GM18502 (cell line): ENCODE results near the gene NR4A1.

Source experiments
- ATAC-seq: cut with Tn5 transposase; IDR thresholded peaks from one replicate; pipeline ENCODE4 v1.9.1; 2021; ENCODE audit warnings: mild to moderate bottlenecking; ENCODE audit not compliant: unreplicated experiment, poor library complexity

NR4A1 gene

DNA sequence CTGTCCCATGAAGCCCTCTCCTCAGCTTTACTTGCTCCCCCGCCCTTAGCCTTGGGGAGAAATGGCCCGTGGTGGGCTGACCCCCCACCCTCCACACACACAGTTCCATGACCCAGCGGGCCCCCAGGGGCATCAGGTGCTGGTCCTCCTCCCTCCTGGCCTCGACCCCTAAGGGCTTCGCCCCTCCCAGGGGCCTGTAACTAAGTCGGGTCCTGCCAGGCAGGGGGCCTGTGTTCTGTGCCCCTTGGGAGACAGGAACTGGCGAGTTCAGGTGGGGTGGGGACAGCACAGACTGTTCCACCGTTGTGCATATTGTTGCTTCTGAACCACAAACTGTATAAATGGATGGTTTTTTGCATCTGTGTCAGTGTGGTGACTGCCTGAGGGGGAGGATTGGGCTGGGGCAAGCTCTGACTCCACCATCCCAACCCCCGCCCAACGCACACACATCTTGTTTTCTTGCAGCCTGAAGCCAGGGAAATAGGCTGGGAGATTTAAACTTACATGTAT lies 35.7 kb upstream of the NR4A1 start:
- ATAC-seq = no peak

DNA sequence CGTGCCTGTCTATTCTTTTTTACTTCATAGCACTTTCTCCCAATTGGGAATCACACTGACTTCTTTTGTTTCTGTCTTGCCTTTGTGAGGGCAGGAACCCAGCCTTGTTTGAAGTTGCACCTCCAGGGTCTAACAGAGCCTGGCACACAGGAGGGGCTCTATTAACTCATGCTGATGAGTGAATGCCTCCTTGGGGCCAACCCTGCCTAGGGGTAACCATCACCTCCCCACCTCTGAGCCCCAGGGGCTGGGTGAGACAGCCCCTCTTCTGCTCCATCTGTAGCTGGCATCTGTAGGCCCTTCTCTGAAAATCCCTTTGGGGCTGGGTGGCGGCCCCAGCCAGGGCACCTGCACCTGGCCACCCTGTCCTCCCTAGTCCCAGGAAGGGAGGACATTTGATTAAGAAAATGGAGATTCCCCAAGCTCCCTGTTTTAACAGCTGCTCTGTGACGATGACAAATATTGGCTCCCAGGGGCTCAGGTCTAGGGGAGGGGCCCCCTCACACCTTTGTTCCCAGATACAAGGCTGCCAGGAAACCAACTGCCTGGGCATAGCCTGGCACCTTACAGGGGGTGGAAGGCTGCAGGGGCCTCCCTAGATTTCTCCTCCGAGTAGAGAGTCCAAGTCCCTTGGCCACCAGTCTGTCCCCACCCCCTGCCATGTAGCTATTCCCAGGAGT lies 32.7 kb upstream of the NR4A1 start:
- no peak for ATAC-seq

GRCh38 chr12:52019113-52019770 lies 32.0 kb upstream of the NR4A1 start:
- ATAC-seq = no peak

GRCh38 chr12:52020539-52021336 lies 30.5 kb upstream of the NR4A1 start:
- ATAC-seq = no peak

DNA sequence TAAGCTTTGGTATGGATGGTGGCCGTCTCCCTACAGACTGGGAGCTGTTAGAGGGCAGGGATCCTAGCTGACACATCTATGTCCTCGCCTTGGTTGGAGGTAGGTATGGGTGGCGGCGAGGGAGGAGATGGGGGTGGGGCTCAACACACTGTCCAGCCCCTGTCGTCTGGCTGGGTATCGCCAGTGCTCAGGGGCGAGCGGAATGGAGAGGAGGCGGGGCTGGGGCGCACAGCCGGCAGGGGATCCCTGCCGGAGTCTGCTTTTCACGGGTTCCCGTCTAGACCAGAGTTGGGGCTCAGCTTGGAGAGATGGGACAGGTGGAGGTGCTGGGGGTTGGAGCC lies 28.4 kb upstream of the NR4A1 start:
- no peak for ATAC-seq

GRCh38 chr12:52023182-52023975 lies 27.9 kb upstream of the NR4A1 start:
- peak; percentile 51 for ATAC-seq

DNA sequence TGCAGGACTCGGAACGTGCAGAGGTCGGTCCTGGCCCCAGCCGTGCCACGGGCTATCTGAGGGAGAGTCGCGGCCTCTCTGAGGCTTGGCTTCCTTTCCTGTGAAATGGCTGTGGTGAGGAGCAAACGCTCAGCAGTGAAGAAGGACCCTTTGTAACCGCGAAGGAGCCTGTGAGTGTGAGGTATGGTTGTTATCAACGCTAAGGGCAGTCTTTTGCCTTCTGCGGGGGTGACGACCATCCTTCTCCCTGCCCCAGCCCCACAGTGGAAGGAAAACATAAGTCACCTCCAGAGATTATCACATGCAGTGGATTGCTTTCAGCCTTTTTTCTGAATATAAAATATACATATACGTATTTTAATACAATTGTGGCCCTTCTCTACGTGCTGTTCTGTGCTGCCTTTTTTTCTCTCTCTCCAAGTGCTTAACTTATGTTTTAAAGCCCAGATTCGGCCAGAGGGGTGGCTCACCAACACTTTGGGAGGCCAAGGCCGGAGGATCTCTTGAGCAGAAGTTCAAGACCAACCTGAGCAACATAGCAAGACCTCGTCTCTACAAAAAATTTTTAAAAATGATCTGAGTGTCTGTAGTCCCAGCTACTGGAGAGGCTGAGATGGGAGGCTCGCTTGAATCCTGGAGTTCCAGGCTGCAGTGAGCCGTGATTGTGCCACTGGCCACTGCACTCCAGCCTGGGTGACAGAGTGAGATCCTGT lies 27.1 kb upstream of the NR4A1 start:
- ATAC-seq = no peak

- no peak for ATAC-seq
Observed at GRCh38 chr12:52024845-52025230, 26.4 kb upstream of the NR4A1 start.

DNA sequence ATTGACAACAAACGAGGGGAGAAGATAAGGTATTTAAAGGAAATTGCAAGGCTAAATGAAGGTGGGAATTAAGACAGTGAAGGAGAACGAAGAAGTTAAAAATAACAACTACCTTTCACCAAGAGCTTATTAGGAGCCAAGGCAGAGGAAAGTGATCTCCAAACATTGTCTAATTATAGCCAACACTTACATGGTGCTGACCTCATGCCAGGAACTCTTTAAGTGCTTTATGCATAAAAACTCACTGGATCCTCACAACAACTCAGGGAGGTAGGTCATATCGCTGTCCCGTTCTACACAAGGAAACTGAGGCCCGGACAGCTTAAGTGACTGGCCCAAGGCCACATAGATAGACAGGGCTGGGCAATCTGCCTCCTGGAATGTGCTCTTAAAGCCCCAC lies 25.0 kb upstream of the NR4A1 start:
- ATAC-seq = no peak

- ATAC-seq = no peak
Observed at GRCh38 chr12:52027085-52027843, 24.0 kb upstream of the NR4A1 start.

DNA sequence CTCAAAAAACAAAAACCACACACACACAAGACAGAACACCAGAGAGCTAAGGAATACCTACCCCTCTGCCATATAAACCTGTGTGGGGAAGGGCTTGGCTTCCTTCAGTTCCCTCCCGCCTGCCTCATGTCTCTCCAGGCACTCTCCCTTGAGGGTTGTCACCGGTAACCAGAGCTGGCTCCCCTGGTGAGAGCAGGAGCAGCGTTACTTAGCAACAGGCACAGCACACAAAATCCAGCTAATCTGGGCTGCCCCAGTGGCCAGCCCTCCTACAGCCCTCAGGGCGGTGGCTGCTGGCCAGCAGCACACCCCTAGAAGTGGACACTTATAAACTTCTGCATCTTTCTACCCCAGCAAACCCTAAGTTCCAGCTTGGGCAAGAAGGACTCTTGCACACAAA lies 21.6 kb upstream of the NR4A1 start:
- no peak for ATAC-seq

GRCh38 chr12:52032446-52032803 lies 18.8 kb upstream of the NR4A1 start:
- no peak for ATAC-seq

DNA sequence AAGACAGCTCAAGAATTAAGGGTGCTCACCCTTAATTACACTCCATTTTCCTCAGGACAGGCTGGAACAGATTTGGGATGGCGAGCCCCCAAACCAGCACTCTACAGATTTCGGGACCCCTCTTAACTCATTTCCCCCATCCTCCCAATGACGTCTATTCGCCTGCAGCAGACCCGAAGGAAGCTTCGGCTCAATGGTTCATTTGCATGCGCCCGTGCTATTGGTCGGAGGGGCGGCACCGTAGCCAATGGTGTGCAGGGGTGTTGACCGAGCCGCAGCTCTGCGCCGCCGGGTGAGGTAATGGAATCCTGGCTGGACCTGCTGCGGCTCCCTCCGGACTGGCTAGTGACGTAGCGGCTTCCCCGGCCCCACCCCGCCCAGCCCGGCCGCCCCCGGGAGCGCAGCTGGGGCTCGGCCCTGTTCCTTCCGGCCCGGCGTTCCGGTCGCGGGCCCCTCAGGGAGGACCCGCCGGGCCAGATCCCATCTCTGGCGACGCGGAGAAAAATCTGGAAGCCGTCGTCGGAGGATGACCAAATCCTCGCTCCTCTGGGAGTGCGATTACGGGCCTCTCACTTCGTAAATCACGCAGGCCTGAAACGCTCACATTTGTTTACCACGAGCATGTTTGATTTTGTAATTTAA lies 18.3 kb upstream of the NR4A1 start:
- peak; percentile 94 for ATAC-seq

GRCh38 chr12:52033446-52034140 lies 17.6 kb upstream of the NR4A1 start:
- ATAC-seq = no peak

DNA sequence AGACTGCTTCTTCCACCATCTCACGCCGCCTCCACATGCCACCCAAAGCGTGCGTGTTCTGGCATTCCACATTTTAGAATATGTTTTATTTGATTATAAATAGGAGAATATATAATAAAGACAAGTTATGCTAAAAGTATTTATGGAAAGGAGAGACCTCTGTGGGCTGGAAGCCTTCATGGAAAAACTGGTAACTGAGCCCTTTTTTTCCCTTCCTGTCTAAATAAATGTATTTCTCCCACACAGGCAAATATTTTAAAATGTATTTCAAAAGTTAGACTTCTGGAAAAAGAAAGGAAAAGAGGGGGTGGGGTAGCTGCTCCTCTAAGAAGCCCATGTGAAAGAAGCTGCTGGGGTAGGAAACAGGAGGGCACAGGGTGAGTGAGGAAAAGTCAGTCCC lies 16.1 kb upstream of the NR4A1 start:
- no peak for ATAC-seq

GRCh38 chr12:52035926-52036325 lies 15.3 kb upstream of the NR4A1 start:
- ATAC-seq = no peak

DNA sequence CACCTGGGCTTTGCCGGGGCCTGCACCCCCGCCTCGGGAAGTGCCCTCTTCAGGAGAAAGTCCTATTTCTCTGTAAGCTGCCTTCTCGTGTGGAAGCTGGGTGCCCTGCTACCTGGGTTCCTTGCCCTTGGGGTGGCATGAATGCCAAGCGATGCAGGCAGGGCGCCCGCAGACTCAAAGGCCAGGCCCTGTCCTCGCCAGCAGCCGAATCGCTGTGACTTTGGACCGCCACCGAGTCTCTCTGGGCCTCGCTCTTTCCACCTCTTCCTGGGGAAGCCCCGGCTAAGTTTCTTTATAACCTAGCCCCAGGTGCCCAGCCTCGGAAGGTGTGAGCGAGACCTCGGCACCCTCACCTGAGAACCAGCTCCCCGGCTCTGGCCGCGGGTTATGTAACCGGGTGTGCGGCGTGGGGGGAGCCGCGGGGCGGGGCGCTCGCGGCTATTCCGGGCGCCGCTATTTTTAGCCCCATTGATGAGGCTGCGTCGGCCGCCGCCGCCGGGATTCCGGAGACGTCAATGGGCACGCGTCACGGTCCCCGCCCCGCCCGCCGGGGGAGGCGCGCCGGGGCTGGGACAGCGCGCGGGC lies 14.6 kb upstream of the NR4A1 start:
- ATAC-seq = peak; percentile 45
